Mesothelial cell of epicardium (in vitro differentiated cells): ENCODE data around the gene HOXA1. TPM values are rescaled to one million over a fixed set of nuclear protein-coding genes. Genes with fewer than 3 reads are reported as not detected.

Source experiments
- DNase-seq, 2 experiments: peaks; one replicate each; pipeline ENCODE4 v3.0.0; 2021; ENCODE audit warnings: low spot score in 2 of 2; ENCODE audit not compliant: unreplicated experiment in 2 of 2
- H3K27ac Mint-ChIP-seq: 2 replicates; pipeline ENCODE4 v1.8.0; 2021; ENCODE audit warnings: mixed read lengths
- H3K27me3 Mint-ChIP-seq: 2 replicates; pipeline ENCODE4 v1.8.0; 2021; ENCODE audit warnings: low read depth, mixed read lengths
- H3K36me3 Mint-ChIP-seq: 2 replicates; pipeline ENCODE4 v1.8.0; 2021; ENCODE audit warnings: mixed read lengths
- H3K4me1 Mint-ChIP-seq: 2 replicates; pipeline ENCODE4 v1.8.0; 2021; ENCODE audit warnings: mixed read lengths
- H3K4me3 Mint-ChIP-seq: 2 replicates; pipeline ENCODE4 v1.8.0; 2021; ENCODE audit warnings: mild to moderate bottlenecking, moderate library complexity, mixed read lengths
- H3K9me3 Mint-ChIP-seq: 2 replicates; pipeline ENCODE4 v1.8.0; 2021; ENCODE audit warnings: mixed read lengths
- CTCF ChIP-seq: fragments of 200-600 bp; sonication (generic); IDR thresholded peaks from one replicate; pipeline ENCODE4 v1.5.0; 2021; ENCODE audit warnings: antibody characterized with exemption; ENCODE audit not compliant: unreplicated experiment
- total RNA-seq: library from RNA; stranded (reverse); gene quantifications from 3 replicates; pipeline ENCODE4 v1.2.1, GENCODE V29; 2021

Gene HOXA1
- total RNA-seq, 1 donor from 2014 or later, result 14.6 TPM

- DNase-seq, result peak; percentile 82 to 93
- Mint-ChIP-seq H3K4me1 (peaks cover 63% of the 10 kb centered on the region), H3K4me3 (peak overlapping the region; percentile 98), H3K36me3 (peaks cover 8% of the 10 kb centered on the region), H3K27me3 (no peaks in the 10 kb centered on the region), H3K9me3 (no peaks in the 10 kb centered on the region), H3K27ac (peak overlapping the region; percentile 100)
- no peak for TF ChIP-seq CTCF
These were observed 14.6 kb upstream of the HOXA1 start for GRCh38 chr7:27110186-27111031.

- DNase-seq, result no peak
- no peaks in the 10 kb centered on the region for H3K27me3 Mint-ChIP-seq
- no peak for TF ChIP-seq CTCF
- H3K27ac Mint-ChIP-seq, result peak overlapping the region; percentile 100
- peaks cover 3% of the 10 kb centered on the region for H3K36me3 Mint-ChIP-seq
- peaks cover 71% of the 10 kb centered on the region for H3K4me1 Mint-ChIP-seq
- peak overlapping the region; percentile 98 for H3K4me3 Mint-ChIP-seq
- H3K9me3 Mint-ChIP-seq, result no peaks in the 10 kb centered on the region
These were observed 13.8 kb upstream of the HOXA1 start for GRCh38 chr7:27109466-27110185.

- DNase-seq, result no peak
- no peak for TF ChIP-seq CTCF
- Mint-ChIP-seq H3K4me1 (peaks cover 78% of the 10 kb centered on the region), H3K27ac (peak overlapping the region; percentile 100), H3K9me3 (no peaks in the 10 kb centered on the region), H3K27me3 (no peaks in the 10 kb centered on the region), H3K36me3 (peaks cover 3% of the 10 kb centered on the region), H3K4me3 (peak overlapping the region; percentile 98)
These were observed 12.8 kb upstream of the HOXA1 start for GRCh38 chr7:27108390-27109127.

- no peaks in the 10 kb centered on the region for H3K27me3 Mint-ChIP-seq
- H3K9me3 Mint-ChIP-seq, result no peaks in the 10 kb centered on the region
- no peak for TF ChIP-seq CTCF
- peak overlapping the region; percentile 98 for H3K4me3 Mint-ChIP-seq
- DNase-seq, result no peak
- H3K4me1 Mint-ChIP-seq, result peaks cover 86% of the 10 kb centered on the region
- peak overlapping the region; percentile 100 for H3K27ac Mint-ChIP-seq
- peaks cover 3% of the 10 kb centered on the region for H3K36me3 Mint-ChIP-seq
These were observed 11.9 kb upstream of the HOXA1 start for GRCh38 chr7:27107391-27108381.

GRCh38 chr7:27106901-27107240 lies 11.1 kb upstream of the HOXA1 start:
- Mint-ChIP-seq H3K36me3 (peaks cover 3% of the 10 kb centered on the region), H3K27ac (peak overlapping the region; percentile 100), H3K4me1 (peaks cover 90% of the 10 kb centered on the region), H3K27me3 (no peaks in the 10 kb centered on the region), H3K4me3 (peak overlapping the region; percentile 98), H3K9me3 (no peaks in the 10 kb centered on the region)
- no peak for TF ChIP-seq CTCF
- no peak for DNase-seq
